GM15510 (cell line): ENCODE data around the gene GGA3.
A peak's percentile ranks its signal among the peaks of the same experiment; 100 is the strongest.

Source experiments
- POLR2A ChIP-seq: IDR thresholded peaks from 3 replicates; pipeline ENCODE4 v1.6.1; 2011; ENCODE audit warnings: borderline replicate concordance; ENCODE audit not compliant: insufficient read length; ENCODE audit errors: extremely low read depth

The GGA3 gene

GRCh38 chr17:75239778-75240393, 21.5 kb downstream of the GGA3 start:
- TF ChIP-seq POLR2A: no peak

GRCh38 chr17:75239214-75239613, 22.2 kb downstream of the GGA3 start:
- no peak for TF ChIP-seq POLR2A

- peak; percentile 24 for TF ChIP-seq POLR2A
Observed at GRCh38 chr17:75238684-75239191, 22.7 kb downstream of the GGA3 start.

- no peak for TF ChIP-seq POLR2A
Observed at GRCh38 chr17:75238020-75238580, 23.3 kb downstream of the GGA3 start.

- TF ChIP-seq POLR2A: no peak
Observed at GRCh38 chr17:75237100-75238014, 24.0 kb downstream of the GGA3 start.

GRCh38 chr17:75232786-75233185, 28.6 kb downstream of the GGA3 start:
- no peak for TF ChIP-seq POLR2A

- TF ChIP-seq POLR2A: no peak
Observed at GRCh38 chr17:75231741-75232464, 29.5 kb downstream of the GGA3 start.

GRCh38 chr17:75231071-75231470, 30.3 kb downstream of the GGA3 start:
- TF ChIP-seq POLR2A: no peak

GRCh38 chr17:75228847-75229246, 32.6 kb downstream of the GGA3 start:
- TF ChIP-seq POLR2A: no peak

GRCh38 chr17:75228305-75228704, 33.1 kb downstream of the GGA3 start:
- TF ChIP-seq POLR2A: no peak

GRCh38 chr17:75227729-75228128, 33.7 kb downstream of the GGA3 start:
- no peak for TF ChIP-seq POLR2A

GRCh38 chr17:75225016-75225415, 36.4 kb downstream of the GGA3 start:
- TF ChIP-seq POLR2A: no peak

- no peak for TF ChIP-seq POLR2A
Observed at GRCh38 chr17:75219815-75220214, 41.6 kb downstream of the GGA3 start.

GRCh38 chr17:75218131-75218530, 43.3 kb downstream of the GGA3 start:
- TF ChIP-seq POLR2A: no peak

- TF ChIP-seq POLR2A: no peak
Observed at GRCh38 chr17:75209061-75209460, 52.3 kb downstream of the GGA3 start.
